HG03159 (cell line): ENCODE data around the gene CREB3L2.

Experiments
- ATAC-seq: cut with Tn5 transposase; IDR thresholded peaks from one replicate; pipeline ENCODE4 v1.9.1; 2021; ENCODE audit warnings: mild to moderate bottlenecking, moderate library complexity; ENCODE audit not compliant: unreplicated experiment

CREB3L2 gene

DNA sequence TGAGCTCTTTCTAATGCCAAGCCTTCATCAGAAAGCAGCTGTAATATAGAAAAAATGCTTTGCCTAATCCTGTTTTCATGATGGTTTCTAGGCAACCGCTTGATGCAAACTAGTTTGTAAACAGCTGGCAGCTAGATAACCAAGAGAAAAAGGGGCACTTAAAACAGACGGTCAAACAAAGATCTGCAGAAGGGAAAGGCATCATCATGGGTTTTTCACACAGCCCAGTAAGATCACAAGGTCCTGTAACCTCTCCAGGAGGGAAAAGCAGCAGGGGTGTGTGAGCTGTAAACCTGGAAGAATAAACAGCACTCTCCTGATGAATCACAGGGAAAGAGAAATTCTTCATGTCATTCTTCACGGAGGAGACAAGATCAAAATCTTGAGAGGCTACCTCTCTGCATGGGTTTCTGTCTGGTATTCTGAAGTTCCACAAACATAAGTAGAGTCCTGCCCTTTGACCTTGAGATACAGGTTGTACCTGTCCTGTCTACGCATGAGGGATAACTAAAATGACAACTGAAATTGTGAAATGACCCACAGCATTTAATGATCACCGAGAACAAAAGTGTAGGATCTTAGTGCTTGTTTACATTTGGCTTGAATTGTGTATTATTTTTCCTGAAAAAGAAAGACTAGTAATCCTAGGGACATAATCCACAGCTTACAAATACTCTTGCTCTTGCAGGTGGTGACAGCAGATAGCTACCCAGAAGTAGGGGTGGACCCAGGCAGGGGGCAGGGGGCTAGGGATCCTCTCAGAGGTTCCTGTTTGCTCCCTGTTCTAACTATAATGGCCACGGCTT is 48.0 kb downstream of the CREB3L2 start:
- ATAC-seq, result peak; percentile 54

GRCh38 chr7:137953043-137953664 is 48.7 kb downstream of the CREB3L2 start:
- no peak for ATAC-seq

GRCh38 chr7:137952426-137952805 is 49.5 kb downstream of the CREB3L2 start:
- no peak for ATAC-seq

DNA sequence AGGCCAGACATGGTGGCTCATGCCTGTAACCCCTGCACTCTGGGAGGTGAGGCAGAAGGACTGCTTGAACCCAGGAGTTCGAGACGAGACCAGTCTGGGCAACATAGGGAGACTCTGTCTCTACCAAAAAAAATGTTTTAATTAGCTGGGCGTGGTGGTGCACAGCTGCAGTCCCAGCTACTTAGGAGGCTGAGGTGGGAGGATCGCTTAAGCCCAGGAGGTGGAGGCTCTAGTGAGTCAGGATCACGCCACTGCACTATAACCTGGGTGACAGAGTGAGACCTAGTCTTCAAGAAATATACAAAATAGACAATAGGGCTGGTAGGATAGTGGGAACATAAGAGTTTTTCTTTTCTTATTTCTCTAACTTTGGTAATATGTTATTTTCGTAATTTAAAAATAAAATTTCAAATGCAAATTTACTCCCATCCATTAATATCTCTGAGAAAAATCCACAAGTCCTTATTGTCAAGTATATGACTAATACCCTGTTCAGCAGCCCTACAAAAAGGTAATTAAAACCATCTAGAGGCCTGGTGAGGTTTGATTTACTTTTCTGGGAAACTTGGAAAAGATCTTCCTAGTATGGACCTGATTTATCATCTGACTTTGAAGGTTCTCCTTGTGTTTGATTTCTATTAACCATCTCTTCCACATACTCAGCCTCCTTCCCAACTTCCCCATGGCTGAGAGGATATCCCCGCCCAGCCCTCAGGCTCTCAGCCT is 50.0 kb downstream of the CREB3L2 start:
- ATAC-seq, result no peak

DNA sequence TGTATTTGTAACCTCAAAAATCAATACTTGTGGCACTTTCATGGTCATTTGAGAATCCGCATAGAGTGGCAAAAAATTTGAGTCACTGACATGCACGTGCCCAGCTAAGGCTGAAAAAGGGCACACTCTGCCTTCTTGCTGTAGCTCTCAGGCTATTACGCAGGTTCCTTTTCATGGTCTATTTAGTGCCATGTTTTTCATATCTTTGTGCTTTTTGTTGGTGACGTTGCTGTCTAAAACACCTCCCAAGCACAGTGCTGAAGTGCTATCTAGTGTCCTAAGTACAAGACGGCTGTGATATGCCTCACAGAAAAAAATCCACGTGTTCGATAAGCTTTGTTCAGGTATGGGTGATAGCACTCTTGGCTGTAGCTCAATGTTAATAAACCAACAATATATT is 50.9 kb downstream of the CREB3L2 start:
- no peak for ATAC-seq

- no peak for ATAC-seq
Observed at GRCh38 chr7:137950263-137950621, 51.6 kb downstream of the CREB3L2 start.

DNA sequence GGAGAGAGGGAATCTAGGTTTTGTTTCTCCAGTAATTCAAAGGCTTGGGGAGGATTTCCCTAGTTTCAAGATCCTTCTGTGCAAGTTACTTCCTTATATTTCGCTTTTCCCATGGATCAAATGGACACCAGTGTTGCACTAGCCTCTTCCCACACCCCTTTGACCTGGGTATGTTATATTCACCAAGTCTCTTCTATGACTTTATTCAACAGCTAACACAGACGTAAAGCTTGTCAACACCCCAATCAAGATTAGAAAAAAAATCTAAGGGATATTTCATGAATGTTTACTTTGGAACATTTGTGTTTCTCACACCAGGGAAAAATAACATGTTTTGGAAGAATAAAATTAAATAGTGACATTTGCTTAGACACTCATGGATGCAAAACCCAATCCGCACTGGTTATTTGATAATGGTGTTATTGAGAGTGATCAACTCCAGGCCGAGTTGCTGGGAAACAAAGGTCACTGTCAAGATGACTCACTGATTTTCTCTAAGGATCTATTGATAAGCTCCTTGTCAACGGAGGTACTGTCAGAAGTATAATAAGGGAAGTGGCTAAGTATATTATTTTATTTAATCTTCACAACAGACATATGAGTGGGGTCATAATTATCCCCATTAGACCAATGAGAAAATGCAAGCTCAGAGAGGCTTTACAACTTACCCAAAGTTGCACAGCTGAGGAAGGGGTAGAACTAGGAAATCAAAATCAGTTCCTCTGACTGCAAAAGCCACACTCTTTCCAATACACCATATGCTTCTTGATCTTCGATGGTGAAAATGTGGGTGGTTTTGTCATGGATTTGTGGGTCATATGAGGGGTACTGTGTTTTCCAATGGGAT is 52.2 kb downstream of the CREB3L2 start:
- ATAC-seq, result no peak

DNA sequence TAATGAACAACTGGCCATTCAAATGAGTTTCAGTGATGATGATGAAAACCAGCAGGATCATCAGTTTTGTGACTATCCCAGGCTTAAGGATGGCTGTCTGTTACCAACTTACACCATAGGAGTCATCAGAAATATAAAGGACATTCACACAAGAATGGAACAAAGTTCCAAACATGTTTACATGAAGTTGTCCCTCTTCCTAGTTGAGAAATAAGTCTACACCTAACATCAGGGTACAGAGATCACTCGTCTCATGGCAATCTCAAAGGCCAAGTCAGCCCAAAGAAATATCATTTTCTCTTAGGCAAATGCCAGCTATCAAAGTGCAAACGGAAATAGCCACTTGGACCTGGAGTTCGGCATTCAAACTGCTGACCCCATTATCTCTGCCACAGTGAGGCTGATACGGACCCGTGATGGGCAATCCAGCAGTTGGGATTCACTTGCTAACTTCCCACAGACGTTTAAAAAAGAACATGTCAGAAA is 53.0 kb downstream of the CREB3L2 start:
- no peak for ATAC-seq

DNA sequence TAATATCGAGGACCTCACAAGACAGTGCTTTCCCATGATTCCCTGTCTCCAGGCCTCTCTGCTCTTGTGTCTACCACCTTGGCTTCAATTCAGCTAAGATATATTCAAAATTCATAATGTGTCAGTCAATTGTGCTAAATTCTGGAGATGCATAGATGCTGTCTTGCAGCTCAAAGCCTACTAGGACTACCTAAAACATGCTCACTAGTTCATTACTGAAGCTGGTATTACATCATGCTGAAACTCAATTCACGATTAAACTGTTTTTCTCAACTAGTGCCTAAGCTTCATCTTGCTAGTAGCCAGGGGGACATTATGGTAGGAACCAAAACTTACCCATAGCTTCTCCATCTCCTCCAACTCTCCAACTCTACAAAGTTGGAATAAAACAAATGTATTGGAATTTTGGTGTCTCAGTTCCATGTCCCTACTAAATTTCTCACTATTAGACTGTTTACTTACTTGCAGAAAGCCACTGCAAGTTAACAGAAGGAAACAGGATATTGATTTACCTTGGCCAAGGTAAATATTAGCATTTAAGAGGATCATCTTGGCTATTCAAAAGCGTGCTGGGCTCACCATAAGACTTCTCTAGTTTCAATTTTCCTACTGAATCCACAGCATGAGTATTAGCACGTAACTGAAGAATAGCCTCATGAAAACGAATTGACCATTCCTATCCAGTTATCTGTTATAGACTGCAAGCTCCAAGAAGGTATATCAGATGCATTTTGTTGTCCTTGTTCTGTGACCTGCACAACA is 53.6 kb downstream of the CREB3L2 start:
- ATAC-seq, result no peak

DNA sequence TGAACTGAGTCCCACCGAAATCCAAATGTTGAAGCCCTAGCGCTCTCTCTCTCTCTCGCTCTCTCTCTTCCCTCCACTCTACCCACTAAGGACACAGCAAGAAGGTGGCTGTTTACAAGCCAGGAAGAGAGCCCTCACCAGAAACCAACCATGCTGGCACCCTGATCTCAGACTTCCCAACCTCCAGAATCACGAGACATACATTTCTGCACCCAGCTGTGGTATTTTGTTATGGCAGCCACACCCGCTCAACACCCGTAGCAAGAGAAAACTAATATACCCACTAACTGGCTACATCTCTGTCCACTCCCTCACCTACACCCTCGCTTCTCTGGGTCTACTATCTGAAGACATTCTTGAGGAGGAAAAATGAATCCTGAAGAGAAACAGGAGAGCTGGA is 54.8 kb downstream of the CREB3L2 start:
- no peak for ATAC-seq

GRCh38 chr7:137946011-137946410 is 55.9 kb downstream of the CREB3L2 start:
- no peak for ATAC-seq

DNA sequence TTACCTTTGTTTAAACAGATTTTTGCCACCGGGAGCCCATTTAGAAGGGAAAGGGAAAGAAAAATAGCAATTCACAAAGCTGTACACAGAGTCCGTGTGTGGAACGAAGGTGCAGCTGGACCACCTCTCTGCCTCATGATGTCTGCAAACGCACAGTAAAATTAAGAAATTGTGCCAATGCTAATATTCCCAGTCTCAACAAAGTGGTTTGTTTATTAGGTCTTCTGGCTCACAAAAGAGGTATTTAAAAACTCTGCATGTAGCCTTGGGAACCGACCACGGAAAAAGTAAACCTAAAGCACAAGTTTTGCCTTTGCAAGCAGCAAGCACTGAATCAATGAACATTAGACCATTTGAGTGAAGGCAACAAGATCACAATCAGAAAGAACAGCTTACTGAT is 57.7 kb downstream of the CREB3L2 start:
- no peak for ATAC-seq

DNA sequence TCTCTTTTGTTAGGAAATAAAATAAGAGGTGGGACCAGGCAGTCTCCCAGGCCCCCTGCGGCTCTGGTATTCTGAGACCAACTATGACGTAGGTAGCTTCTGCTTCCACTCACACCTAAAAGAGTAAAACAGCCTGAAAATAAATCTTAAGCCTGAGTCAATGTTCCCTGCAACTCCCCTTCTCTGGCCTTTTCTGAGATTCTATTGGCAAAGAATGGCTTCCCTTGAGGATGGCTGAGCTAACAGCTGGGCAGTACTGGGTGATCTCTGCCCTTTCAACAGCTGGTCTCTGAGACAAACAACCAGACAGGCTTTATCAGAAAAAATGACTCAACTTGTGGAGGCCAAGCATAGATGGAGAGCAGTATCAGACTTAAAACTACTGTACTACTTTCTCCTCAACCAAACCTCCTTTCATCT is 58.7 kb downstream of the CREB3L2 start:
- ATAC-seq, result no peak

DNA sequence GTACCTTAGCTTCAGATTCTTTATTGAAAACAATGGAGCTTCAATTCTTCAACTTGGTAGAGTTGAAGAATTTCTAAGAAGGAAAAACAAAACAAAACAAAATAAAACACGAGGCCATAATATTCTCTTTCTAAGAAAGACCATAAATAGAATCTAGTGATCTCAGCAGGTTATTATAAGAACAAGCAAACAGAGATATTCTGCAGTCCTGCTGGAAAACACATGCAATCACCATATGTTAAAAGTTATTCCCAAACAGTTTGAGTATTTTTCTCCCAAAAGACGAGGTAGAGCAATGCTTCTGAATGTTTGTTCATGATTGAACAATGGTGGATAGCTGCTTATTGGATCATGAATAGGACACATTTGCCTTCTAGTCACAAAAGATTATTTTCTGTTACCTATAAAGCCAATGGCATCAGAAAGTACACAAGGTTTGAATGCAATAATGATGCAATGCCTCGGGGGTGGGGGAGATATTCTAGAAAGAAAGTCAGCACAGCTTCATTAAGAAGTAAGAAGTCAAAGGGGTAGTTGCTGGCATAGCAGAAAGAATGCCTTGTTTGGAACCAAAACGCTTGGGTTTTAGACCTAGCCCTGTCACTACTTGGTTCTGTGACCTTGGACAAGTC is 59.3 kb downstream of the CREB3L2 start:
- ATAC-seq, result no peak

DNA sequence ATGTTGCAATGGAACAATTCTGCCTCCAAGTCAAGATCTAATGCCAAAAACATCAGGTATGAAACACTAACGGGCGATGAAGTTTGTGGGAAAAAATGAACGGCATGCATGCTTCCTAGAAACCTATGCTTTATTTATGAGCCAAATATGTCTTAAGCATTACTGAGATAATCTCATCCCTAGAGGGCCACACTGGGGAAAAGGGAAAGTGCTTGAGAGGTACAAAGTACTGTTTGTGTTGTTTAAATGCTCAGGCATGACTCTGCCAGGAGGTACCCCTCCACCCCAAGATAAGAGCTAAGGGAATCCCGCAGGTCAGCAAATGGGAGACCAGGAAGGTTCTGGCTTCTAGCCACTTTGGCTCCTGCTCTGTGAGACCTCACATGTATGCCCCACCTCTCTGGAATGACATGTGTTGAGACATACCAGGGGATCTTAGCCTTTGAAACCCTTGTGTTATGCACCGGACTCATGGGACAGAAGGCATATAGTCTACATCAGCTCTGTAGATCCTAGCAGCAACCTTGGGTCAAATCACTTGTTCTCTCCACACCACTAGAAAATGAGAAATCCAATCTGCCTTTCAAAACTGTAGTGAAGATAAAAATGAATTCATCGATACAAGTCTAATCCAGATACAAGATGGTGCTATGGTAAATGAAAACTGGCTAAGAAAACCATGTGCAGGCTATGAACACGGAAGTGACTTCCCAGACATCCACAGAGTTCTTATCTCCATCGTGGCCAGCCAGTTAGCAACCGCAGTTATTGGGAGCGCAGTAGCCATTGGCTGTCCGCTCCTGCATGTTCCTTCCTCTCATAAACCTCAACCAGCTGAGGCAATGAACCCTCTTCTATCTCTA is 61.0 kb downstream of the CREB3L2 start:
- ATAC-seq, result no peak

DNA sequence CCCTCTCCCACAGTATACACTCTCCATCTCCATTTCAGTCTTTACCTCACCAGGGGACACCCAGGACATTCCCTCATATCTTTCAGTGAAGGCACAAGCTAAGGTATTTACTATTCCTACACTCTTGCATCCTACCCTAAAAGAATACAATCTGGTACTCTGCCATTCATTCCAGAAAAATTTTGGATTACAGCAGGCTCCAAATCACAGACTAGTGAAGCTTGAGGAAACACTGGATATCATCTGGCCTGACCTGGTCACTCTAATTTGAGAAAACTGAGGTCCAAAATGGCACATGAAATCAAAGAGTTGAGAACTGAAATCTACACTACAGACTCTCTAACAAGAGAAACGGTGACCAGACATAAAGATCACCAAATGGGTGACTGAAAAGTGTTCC is 61.7 kb downstream of the CREB3L2 start:
- ATAC-seq, result no peak

DNA sequence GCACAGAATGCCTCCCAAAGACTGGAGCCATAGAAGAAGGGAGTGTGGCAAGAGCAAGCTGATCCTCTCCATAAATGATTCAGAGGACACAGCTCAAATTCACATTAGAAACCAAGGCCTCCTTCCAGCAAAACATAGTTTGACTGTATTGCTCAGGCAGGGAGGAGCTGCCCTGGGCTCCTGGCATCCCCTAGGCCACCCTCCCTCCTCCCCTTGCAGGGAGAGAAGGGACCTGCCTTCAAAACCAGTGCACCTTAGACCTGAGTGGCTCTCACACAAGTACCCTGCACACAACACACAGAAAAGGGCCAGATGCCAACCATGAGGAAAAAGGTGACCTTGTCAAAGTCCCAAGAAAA is 64.7 kb downstream of the CREB3L2 start:
- ATAC-seq, result no peak

DNA sequence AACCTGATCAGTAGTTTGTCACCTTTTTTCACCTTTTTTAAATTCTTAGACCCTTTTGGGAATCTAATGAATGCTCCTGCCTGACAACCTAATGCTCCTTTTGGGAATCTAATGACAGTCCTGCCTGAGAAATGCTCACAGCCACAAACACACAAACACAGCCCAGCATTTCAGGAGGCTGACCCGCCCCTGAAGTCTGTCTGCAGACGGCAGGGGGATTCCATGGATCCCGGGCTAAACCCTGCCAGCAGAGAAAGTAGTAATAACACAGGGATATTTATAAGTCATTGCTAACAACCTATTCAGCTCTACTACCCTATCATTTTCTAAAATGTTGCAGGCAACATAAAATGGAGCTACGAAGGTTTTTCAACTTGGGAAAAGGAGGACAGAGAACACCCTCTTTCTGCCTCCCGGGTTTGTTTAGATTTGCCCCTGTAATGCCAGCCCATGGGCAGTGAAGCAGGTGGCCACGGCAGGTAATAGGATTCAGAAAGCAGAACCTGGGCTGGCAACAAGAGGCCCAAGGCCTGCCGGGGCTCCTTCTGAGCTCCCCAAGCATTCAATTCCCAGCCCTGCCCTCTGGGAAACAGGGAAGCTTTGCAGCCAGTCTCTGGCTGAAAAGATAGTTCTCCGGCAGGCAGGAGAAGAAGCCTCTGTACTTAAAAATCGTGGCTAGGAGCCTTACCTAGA is 65.2 kb downstream of the CREB3L2 start:
- no peak for ATAC-seq
